ENCODE data around the gene ZNF560. TPM values are rescaled to one million over a fixed set of nuclear protein-coding genes. Genes with fewer than 3 reads are reported as not detected.
A peak's percentile ranks its signal among the peaks of the same experiment; 100 is the strongest.

ZNF560 gene
- total and polyA plus RNA-seq, 4 experiments from 2014 or later: not detected

GRCh38 chr19:9487016-9487415 is 11.4 kb downstream of the ZNF560 start:
- no peak for DNase-seq
- peaks cover 7 to 78% (median 59%) of the 10 kb centered on the region in 8 donors for H3K9me3 Mint-ChIP-seq
- intact Hi-C loops (cut with micrococcal nuclease): no loop called here
- Histone ChIP-seq H3K4me1 (ENCODE audit: insufficient read depth, low read length) (no peaks in the 10 kb centered on the region), H3K27ac (ENCODE audit: low read depth, low read length) (no peak overlapping the region), H3K27me3 (ENCODE audit: insufficient read depth, low read length) (no peaks in the 10 kb centered on the region), H3K36me3 (ENCODE audit: insufficient read depth, low read length) (no peaks in the 10 kb centered on the region), H3K4me3 (ENCODE audit: low read length in 2 of 2) (no peak overlapping the region), H3K9me3 (ENCODE audit: control insufficient read depth in 1 of 2, low read length in 2 of 2) (peaks cover 0 to 20% of the 10 kb centered on the region in 2 donors)
- H3K36me3 Mint-ChIP-seq: peaks cover 3 to 12% of the 10 kb centered on the region in 2 donors
- no peaks in the 10 kb centered on the region for H3K27me3 Mint-ChIP-seq
- H3K4me3 Mint-ChIP-seq: no peak overlapping the region
- H3K4me1 Mint-ChIP-seq: no peaks in the 10 kb centered on the region
- POLR2A ChIA-PET (ENCODE audit: partially characterized antibody): no interaction called here
- CTCF ChIA-PET (ENCODE audit: partially characterized antibody): no interaction called here
- no peak overlapping the region for H3K27ac Mint-ChIP-seq

GRCh38 chr19:9485140-9485539 is 13.3 kb downstream of the ZNF560 start:
- H3K4me1 ChIP-seq (ENCODE audit: insufficient read depth, low read length): no peaks in the 10 kb centered on the region
- Mint-ChIP-seq H3K27me3 (no peaks in the 10 kb centered on the region), H3K27ac (no peak overlapping the region), H3K36me3 (peaks cover 3 to 13% of the 10 kb centered on the region in 2 donors), H3K4me1 (no peaks in the 10 kb centered on the region), H3K9me3 (peaks cover 7 to 85% (median 62%) of the 10 kb centered on the region in 8 donors), H3K4me3 (no peak overlapping the region)
- intact Hi-C loops (cut with micrococcal nuclease): no loop called here
- POLR2A ChIA-PET (ENCODE audit: partially characterized antibody): no interaction called here
- H3K9me3 ChIP-seq (ENCODE audit: control insufficient read depth in 1 of 2, low read length in 2 of 2): peaks cover 0 to 20% of the 10 kb centered on the region in 2 donors
- H3K4me3 ChIP-seq (ENCODE audit: low read length in 2 of 2): no peak overlapping the region
- H3K27me3 ChIP-seq (ENCODE audit: insufficient read depth, low read length): no peaks in the 10 kb centered on the region
- H3K36me3 ChIP-seq (ENCODE audit: insufficient read depth, low read length): no peaks in the 10 kb centered on the region
- DNase-seq: no peak
- CTCF ChIA-PET (ENCODE audit: partially characterized antibody): no interaction called here
- H3K27ac ChIP-seq (ENCODE audit: low read depth, low read length): no peak overlapping the region

GRCh38 chr19:9474975-9475374 is 23.4 kb downstream of the ZNF560 start:
- Histone ChIP-seq H3K27me3 (ENCODE audit: insufficient read depth, low read length) (no peaks in the 10 kb centered on the region), H3K4me1 (ENCODE audit: insufficient read depth, low read length) (no peaks in the 10 kb centered on the region), H3K27ac (ENCODE audit: low read depth, low read length) (no peak overlapping the region), H3K9me3 (ENCODE audit: control insufficient read depth in 1 of 2, low read length in 2 of 2) (peaks cover 0 to 3% of the 10 kb centered on the region in 2 donors), H3K36me3 (ENCODE audit: insufficient read depth, low read length) (no peaks in the 10 kb centered on the region), H3K4me3 (ENCODE audit: low read length in 2 of 2) (no peak overlapping the region)
- no peaks in the 10 kb centered on the region for H3K27me3 Mint-ChIP-seq
- intact Hi-C loops (cut with micrococcal nuclease): no loop called here
- H3K36me3 Mint-ChIP-seq: peaks cover 0 to 14% of the 10 kb centered on the region in 2 donors
- DNase-seq: no peak
- H3K4me1 Mint-ChIP-seq: no peaks in the 10 kb centered on the region
- H3K27ac Mint-ChIP-seq: no peak overlapping the region
- POLR2A ChIA-PET (ENCODE audit: partially characterized antibody): no interaction called here
- H3K9me3 Mint-ChIP-seq: peaks cover 8 to 90% (median 59%) of the 10 kb centered on the region in 8 donors
- no peak overlapping the region for H3K4me3 Mint-ChIP-seq
- CTCF ChIA-PET (ENCODE audit: partially characterized antibody): no interaction called here

- H3K27ac Mint-ChIP-seq: no peak overlapping the region
- no peak overlapping the region for H3K4me3 Mint-ChIP-seq
- H3K4me3 ChIP-seq (ENCODE audit: low read length in 2 of 2): no peak overlapping the region
- peaks cover 0 to 31% of the 10 kb centered on the region in 2 donors for H3K9me3 ChIP-seq (ENCODE audit: control insufficient read depth in 1 of 2, low read length in 2 of 2)
- H3K9me3 Mint-ChIP-seq: peaks cover 0 to 95% (median 81%) of the 10 kb centered on the region in 8 donors
- ChIA-PET CTCF (ENCODE audit: partially characterized antibody) (no interaction called here), POLR2A (ENCODE audit: partially characterized antibody) (no interaction called here)
- H3K36me3 ChIP-seq (ENCODE audit: insufficient read depth, low read length): no peaks in the 10 kb centered on the region
- H3K4me1 Mint-ChIP-seq: no peaks in the 10 kb centered on the region
- H3K4me1 ChIP-seq (ENCODE audit: insufficient read depth, low read length): no peaks in the 10 kb centered on the region
- H3K27me3 Mint-ChIP-seq: no peaks in the 10 kb centered on the region
- peaks cover 6 to 31% of the 10 kb centered on the region in 2 donors for H3K36me3 Mint-ChIP-seq
- H3K27me3 ChIP-seq (ENCODE audit: insufficient read depth, low read length): no peaks in the 10 kb centered on the region
- H3K27ac ChIP-seq (ENCODE audit: low read depth, low read length): no peak overlapping the region
- intact Hi-C loops (cut with micrococcal nuclease): no loop called here
- DNase-seq: no peak
These were observed 31.3 kb downstream of the ZNF560 start for GRCh38 chr19:9467161-9467560.

DNA sequence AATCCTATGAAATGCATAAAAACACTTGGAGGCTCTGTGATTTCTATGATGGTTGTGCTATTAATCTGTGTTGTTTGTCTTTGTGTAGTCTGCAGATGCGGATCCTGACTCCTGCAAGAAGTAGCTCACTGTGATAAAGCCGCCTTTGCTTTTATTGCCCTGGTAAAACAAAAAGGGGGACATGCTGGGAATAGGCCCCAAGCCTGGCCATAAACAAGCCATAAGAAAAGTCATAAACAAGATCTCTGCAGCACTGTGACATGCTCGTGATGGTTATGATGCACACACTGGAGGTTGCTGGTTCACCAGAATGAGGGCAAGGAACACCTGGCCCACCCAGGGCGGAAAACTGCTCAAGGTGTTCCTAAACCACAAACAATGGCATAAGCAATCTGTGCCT is 36.5 kb downstream of the ZNF560 start:
- no peaks in the 10 kb centered on the region for H3K27me3 Mint-ChIP-seq
- intact Hi-C loops (cut with micrococcal nuclease): no loop called here
- CTCF ChIA-PET (ENCODE audit: partially characterized antibody): no interaction called here
- no peaks in the 10 kb centered on the region for H3K27me3 ChIP-seq (ENCODE audit: insufficient read depth, low read length)
- peaks cover 17 to 95% (median 78%) of the 10 kb centered on the region in 8 donors for H3K9me3 Mint-ChIP-seq
- H3K27ac Mint-ChIP-seq: no peak overlapping the region
- H3K4me3 ChIP-seq (ENCODE audit: low read length in 2 of 2): no peak overlapping the region
- H3K4me1 Mint-ChIP-seq: no peaks in the 10 kb centered on the region
- no peak overlapping the region for H3K4me3 Mint-ChIP-seq
- peaks cover 0 to 17% of the 10 kb centered on the region in 2 donors for H3K9me3 ChIP-seq (ENCODE audit: control insufficient read depth in 1 of 2, low read length in 2 of 2)
- POLR2A ChIA-PET (ENCODE audit: partially characterized antibody): no interaction called here
- no peaks in the 10 kb centered on the region for H3K4me1 ChIP-seq (ENCODE audit: insufficient read depth, low read length)
- no peak for DNase-seq
- H3K36me3 Mint-ChIP-seq: peaks cover 7 to 33% of the 10 kb centered on the region in 2 donors
- H3K36me3 ChIP-seq (ENCODE audit: insufficient read depth, low read length): no peaks in the 10 kb centered on the region
- H3K27ac ChIP-seq (ENCODE audit: low read depth, low read length): no peak overlapping the region

- peaks cover 7 to 22% of the 10 kb centered on the region in 2 donors for H3K9me3 ChIP-seq (ENCODE audit: control insufficient read depth in 1 of 2, low read length in 2 of 2)
- peaks cover 8 to 24% of the 10 kb centered on the region in 2 donors for H3K36me3 Mint-ChIP-seq
- peaks cover 0 to 10% (median 1%) of the 10 kb centered on the region in 4 donors for H3K4me1 Mint-ChIP-seq
These were observed 42.3 kb downstream of the ZNF560 start for GRCh38 chr19:9456018-9456689.

GRCh38 chr19:9453953-9454352 is 44.5 kb downstream of the ZNF560 start:
- no peaks in the 10 kb centered on the region for H3K27me3 Mint-ChIP-seq
- H3K27ac ChIP-seq (ENCODE audit: low read depth, low read length): no peak overlapping the region
- intact Hi-C loops (cut with micrococcal nuclease): no loop called here
- peaks cover 0 to 10% (median 1%) of the 10 kb centered on the region in 4 donors for H3K4me1 Mint-ChIP-seq
- peaks cover 7 to 25% of the 10 kb centered on the region in 2 donors for H3K9me3 ChIP-seq (ENCODE audit: control insufficient read depth in 1 of 2, low read length in 2 of 2)
- POLR2A ChIA-PET (ENCODE audit: partially characterized antibody): no interaction called here
- no peak overlapping the region for H3K4me3 Mint-ChIP-seq
- H3K9me3 Mint-ChIP-seq: peaks cover 15 to 91% (median 73%) of the 10 kb centered on the region in 8 donors
- H3K27ac Mint-ChIP-seq: no peak overlapping the region
- peaks cover 9 to 24% of the 10 kb centered on the region in 2 donors for H3K36me3 Mint-ChIP-seq
- DNase-seq: no peak
- CTCF ChIA-PET (ENCODE audit: partially characterized antibody): no interaction called here
- no peaks in the 10 kb centered on the region for H3K36me3 ChIP-seq (ENCODE audit: insufficient read depth, low read length)
- H3K27me3 ChIP-seq (ENCODE audit: insufficient read depth, low read length): no peaks in the 10 kb centered on the region
- no peaks in the 10 kb centered on the region for H3K4me1 ChIP-seq (ENCODE audit: insufficient read depth, low read length)
- H3K4me3 ChIP-seq (ENCODE audit: low read length in 2 of 2): no peak overlapping the region

More at GRCh38 chr19:9456018-9456689, 42.3 kb downstream of the ZNF560 start:
- no peak overlapping the region for H3K27ac Mint-ChIP-seq
- no peak overlapping the region for H3K27ac ChIP-seq (ENCODE audit: low read depth, low read length)
- no peak overlapping the region for H3K4me3 ChIP-seq (ENCODE audit: low read length in 2 of 2)
- H3K4me1 ChIP-seq (ENCODE audit: insufficient read depth, low read length): no peaks in the 10 kb centered on the region
- peaks cover 21 to 95% (median 76%) of the 10 kb centered on the region in 8 donors for H3K9me3 Mint-ChIP-seq
- DNase-seq: no peak
- no peaks in the 10 kb centered on the region for H3K36me3 ChIP-seq (ENCODE audit: insufficient read depth, low read length)
- CTCF ChIA-PET (ENCODE audit: partially characterized antibody): no interaction called here
- intact Hi-C loops (cut with micrococcal nuclease): no loop called here
- POLR2A ChIA-PET (ENCODE audit: partially characterized antibody): no interaction called here
- peak overlapping the region in 4 of 8 donors; percentile 2 to 48 (median 22) for H3K4me3 Mint-ChIP-seq
- H3K27me3 ChIP-seq (ENCODE audit: insufficient read depth, low read length): no peaks in the 10 kb centered on the region
- no peaks in the 10 kb centered on the region for H3K27me3 Mint-ChIP-seq

Data from CD4-positive, alpha-beta memory T cell (primary cell).